HG02759 (cell line): Measurements from ENCODE around the gene BNC2.

Experiments used
- ATAC-seq: cut with Tn5 transposase; IDR thresholded peaks from one replicate; pipeline ENCODE4 v1.9.1; 2021; ENCODE audit warnings: mild to moderate bottlenecking, moderate library complexity; ENCODE audit not compliant: unreplicated experiment

BNC2 gene

GRCh38 chr9:16719921-16720320, 150.5 kb downstream of the BNC2 start:
- no peak for ATAC-seq

- ATAC-seq = no peak
These were observed 151.5 kb downstream of the BNC2 start for GRCh38 chr9:16718952-16719351.

DNA sequence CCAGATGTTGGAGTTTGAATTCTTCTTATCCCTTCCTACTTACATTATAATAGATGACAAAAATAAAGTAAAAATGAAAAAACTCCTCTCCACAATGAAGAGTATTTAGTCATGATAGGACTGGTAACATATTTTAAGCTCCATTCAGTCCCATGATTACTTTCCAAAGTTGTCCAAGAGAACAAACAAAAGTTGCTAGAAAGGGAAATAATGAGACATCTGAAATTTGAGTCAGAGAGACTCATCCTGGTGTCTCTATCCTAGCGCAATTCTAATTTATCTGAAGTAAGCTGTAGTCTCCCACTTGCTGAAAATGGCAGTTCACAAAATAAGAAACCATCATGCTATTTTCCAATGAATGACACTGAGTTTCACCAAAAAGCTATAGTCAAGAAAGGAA, 152.2 kb downstream of the BNC2 start:
- no peak for ATAC-seq

- ATAC-seq = no peak
These were observed 153.9 kb downstream of the BNC2 start for GRCh38 chr9:16716601-16717000.

GRCh38 chr9:16715404-16715803, 155.1 kb downstream of the BNC2 start:
- no peak for ATAC-seq

GRCh38 chr9:16712787-16713186, 157.7 kb downstream of the BNC2 start:
- no peak for ATAC-seq

DNA sequence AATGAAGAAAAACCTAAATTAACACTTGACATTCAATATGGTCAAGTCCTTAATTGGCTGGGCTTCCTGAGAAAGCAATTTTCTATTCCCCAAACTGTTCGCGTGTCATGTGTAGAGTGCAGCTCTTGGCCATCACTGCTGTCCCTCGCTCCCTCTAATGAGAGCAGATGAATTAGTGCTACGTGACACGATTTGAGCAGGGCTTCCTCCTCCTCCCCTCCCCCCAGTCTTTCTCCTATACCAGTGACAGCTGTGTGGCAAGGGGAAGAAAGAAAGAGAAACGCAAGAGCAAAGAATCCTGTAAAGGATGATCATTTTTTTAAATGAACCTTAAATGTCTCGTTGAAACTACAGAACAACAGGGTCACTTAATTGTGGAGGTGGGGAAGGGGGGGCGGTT, 159.6 kb downstream of the BNC2 start:
- no peak for ATAC-seq

DNA sequence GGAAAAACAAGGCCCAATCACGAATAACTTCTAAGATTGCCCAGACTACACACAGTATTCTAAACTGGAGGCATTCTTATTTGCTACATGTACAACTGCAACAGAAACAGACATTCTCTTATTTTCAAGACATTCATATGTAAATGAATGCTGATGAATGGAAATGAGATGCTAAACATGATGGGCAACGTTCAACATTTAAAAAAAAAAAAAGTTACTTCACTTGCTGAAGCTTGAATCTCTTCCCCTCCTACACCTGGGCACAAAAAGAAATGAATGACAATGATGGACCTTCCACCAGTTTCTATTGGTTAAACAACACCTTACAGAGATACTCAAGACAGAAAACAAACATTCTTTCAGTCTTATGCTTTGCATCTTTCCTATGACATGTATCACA, 160.5 kb downstream of the BNC2 start:
- ATAC-seq = no peak

GRCh38 chr9:16708656-16709435, 161.6 kb downstream of the BNC2 start:
- ATAC-seq = no peak

DNA sequence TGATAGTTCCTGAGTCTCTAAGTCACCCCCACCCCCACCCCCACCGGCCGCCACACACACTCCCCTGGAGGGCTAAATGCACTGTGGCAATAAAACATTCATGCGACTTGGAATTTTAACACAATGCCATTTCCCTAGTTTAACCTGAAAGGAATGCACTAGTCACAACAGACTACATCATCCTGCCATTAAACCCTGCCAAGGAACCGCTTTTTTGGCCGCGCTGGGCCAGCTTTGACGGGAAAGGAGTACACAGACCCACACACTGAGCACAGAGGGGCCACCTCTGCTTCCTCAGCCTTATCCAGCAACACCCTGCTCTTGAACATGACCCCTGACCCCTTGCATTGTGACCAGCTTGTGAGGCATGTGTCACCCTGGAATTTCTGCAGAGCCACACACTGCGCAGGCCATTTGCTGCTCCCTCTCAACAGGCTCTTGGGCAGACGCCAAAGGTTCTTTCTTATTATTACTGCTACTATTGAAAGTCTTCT, 165.3 kb downstream of the BNC2 start:
- ATAC-seq = no peak

- no peak for ATAC-seq
These were observed 166.1 kb downstream of the BNC2 start for GRCh38 chr9:16704116-16705110.

DNA sequence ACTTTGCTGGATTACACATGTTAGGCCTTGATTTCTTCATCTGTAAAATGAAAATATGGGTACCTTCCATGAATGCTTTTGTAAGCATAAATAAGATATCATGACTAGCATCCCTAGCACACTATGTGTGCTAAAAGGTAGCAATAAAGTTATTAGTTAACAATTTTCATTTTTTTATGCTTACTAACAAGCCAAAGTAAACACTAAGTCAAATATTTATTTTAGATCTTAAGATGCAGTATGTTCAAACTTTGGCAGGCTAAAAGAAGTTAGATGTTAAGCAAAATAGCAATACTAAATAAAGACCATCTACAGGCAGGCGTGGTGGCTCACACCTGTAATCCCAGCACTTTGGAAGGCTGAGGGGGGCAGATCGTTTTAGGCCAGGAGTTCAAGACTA, 169.1 kb downstream of the BNC2 start:
- no peak for ATAC-seq

DNA sequence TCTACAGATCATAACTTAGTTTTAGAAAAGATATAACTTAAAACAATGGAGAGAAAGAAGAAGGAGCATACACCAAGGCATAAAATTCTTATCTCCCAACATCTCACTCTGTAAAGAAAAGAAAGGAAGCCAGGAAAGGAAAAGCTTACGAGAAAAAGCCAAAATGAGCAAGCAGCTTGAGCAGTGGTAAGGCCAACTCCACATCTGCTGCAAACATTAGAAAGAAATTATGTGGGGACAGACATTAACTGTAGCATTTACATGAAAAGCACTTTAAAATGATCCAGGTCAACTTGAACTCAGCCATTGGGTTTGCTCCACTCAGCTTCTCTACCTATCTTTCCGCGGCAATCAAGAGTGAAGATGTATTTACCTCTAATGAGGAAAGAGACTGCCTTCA, 176.9 kb downstream of the BNC2 start:
- no peak for ATAC-seq

DNA sequence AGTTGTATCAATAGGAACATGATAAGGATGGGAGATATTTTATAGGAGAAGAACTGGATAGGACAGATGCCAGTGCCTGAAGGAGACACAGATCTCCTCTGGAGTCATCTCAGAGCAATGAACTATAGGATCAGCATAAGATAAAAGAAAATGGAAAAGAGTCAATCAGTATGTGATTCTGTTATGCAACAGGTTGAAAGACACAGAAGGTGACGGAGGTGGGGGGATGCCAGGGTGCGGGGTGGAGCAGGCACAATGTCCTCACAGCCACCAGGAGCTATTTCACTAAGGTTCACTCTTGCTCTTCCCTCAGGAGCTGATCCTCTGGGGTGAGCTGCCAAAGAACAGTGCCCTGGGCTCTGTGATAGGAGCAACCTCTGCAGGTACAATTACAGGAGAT, 179.8 kb downstream of the BNC2 start:
- no peak for ATAC-seq

DNA sequence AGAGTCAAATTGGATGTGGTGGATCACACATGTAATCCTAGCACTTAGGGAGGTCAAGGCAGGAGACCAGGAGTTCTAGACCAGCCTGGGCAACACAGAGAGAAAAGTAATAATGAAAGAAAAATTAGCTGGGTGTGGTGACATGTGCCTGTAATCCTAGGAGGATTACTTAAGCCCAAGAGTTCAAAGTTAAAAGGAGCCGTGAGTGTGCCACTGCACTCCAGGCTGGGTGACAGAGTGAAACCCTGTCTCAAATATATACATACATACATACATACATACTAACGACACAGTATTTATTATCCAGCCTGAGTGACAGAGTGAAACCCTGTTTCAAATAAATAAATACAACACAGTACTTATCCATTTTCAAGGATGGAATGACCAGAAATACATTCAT, 180.3 kb downstream of the BNC2 start:
- ATAC-seq = no peak

- ATAC-seq = no peak
These were observed 181.0 kb downstream of the BNC2 start for GRCh38 chr9:16689351-16689938.

DNA sequence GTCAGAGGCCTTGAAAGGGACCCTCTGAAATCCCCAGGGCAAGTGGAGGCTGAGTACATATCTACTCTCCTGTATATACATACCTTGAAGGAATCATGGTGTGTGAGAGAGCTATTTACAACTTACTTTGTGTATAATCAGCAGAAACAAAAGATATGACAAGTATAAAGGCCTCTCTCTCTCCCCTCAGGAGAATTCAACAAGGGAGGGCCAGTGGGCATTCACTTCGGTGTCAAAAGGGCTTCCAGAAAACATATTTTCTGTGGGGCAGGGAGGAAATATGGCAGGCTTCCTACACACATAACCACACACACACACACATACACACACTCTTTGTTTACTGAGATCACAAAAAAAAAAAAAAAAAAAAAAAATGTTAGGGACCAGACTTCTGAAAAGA, 181.7 kb downstream of the BNC2 start:
- ATAC-seq = no peak

DNA sequence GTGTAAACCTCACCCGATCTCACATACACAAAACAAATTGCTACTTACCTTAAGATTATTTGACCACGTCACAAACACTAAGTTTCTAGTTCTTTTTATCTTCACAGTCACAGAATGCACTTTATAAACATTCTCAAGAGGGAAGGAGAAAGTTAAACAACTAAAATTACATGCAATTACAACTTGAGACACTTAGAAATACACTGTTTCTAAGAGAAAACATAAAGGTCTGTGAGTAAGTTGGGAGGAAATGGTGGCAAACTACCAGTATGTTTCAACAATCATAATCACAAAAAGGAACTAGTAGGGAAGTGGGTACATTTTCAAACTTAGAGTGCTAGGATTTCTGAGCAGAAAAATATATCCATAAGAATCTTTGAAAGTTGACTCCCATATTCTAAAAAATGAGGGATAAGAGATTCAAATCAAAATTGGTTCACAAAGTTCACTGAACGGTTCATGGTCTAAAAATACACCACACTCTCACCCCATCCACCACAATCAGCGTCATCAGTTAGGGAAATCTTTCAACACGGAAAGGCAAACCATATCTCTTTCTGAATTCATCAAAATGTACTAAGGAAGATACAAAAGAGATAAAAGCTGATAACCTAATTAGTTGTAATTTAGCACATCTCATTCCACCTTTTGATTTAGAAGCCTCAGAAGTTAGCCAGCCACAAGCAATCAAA, 182.6 kb downstream of the BNC2 start:
- no peak for ATAC-seq

- ATAC-seq = no peak
These were observed 187.1 kb downstream of the BNC2 start for GRCh38 chr9:16683326-16683725.

GRCh38 chr9:16682273-16682672, 188.2 kb downstream of the BNC2 start:
- no peak for ATAC-seq

- ATAC-seq = no peak
These were observed 188.8 kb downstream of the BNC2 start for GRCh38 chr9:16681652-16681987.
